Glutamatergic neuron (in vitro differentiated cells): ENCODE measurements around the gene EEPD1. TPM values are rescaled to one million over a fixed set of nuclear protein-coding genes. Genes with fewer than 3 reads are reported as not detected.

Experiments
- DNase-seq: peaks from one replicate; pipeline ENCODE4 v3.0.0; 2022
- H3K27ac Mint-ChIP-seq: one replicate; pipeline ENCODE4 v1.8.0; 2020; ENCODE audit warnings: mild to moderate bottlenecking, mixed read lengths, inconsistent platforms; ENCODE audit not compliant: unreplicated experiment
- H3K27me3 Mint-ChIP-seq: one replicate; pipeline ENCODE4 v1.8.0; 2020; ENCODE audit warnings: mild to moderate bottlenecking, moderate library complexity, mixed read lengths, inconsistent platforms; ENCODE audit not compliant: unreplicated experiment
- H3K36me3 Mint-ChIP-seq: one replicate; pipeline ENCODE4 v1.8.0; 2020; ENCODE audit warnings: mild to moderate bottlenecking, mixed read lengths, inconsistent platforms; ENCODE audit not compliant: unreplicated experiment
- H3K4me1 Mint-ChIP-seq: one replicate; pipeline ENCODE4 v1.8.0; 2020; ENCODE audit warnings: mild to moderate bottlenecking, low read depth, mixed read lengths, inconsistent platforms; ENCODE audit not compliant: unreplicated experiment
- H3K4me3 Mint-ChIP-seq: one replicate; pipeline ENCODE4 v1.8.0; 2020; ENCODE audit warnings: mild to moderate bottlenecking, mixed read lengths, inconsistent platforms; ENCODE audit not compliant: unreplicated experiment
- H3K9me3 Mint-ChIP-seq: one replicate; pipeline ENCODE4 v1.8.0; 2020; ENCODE audit warnings: mild to moderate bottlenecking, moderate library complexity, mixed read lengths, inconsistent platforms; ENCODE audit not compliant: unreplicated experiment
- total RNA-seq: library from RNA; stranded (reverse); fragmentation: NEBNext Ultra II Directional; extraction: Animal tissue kit (Norgen Biotek cat#: 25700); gene quantifications from one replicate; pipeline ENCODE4 v1.2.1, GENCODE V29; 2021; ENCODE audit not compliant: unreplicated experiment
- TF ChIP-seq, protein P1 (sequence below): fragments of 200-600 bp; sonication (generic); IDR thresholded peaks from one replicate; pipeline ENCODE4 v1.5.0; 2021; ENCODE audit not compliant: partially characterized antibody, unreplicated experiment

The EEPD1 gene
- total RNA-seq, 1 donor from 2014 or later: 63.9 TPM

DNA sequence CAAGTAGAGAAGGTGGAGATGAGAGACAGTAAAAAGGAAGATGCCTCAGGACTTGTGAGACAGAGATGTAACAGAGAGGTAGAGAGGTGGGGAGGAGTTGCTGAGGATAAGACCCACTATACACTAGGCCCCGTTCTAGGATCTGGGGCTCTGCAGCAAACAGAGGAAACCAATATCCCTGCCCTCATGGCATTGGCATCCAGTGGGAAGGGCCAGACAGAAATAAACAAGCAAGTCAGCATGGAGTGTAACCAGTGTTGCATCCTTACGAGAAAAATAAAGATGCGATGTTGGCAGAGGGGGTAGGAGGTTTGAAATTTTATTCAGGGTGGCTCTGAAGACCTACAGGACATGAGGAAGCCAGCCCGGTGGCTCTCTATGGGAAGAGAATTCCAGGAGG, 22.0 kb upstream of the EEPD1 start:
- Mint-ChIP-seq H3K27me3 (peaks cover 2% of the 10 kb centered on the region), H3K27ac (peak overlapping the region; percentile 46), H3K4me1 (peaks cover 10% of the 10 kb centered on the region), H3K4me3 (no peak overlapping the region), H3K9me3 (no peaks in the 10 kb centered on the region), H3K36me3 (no peaks in the 10 kb centered on the region)
- no peak for DNase-seq
- TF ChIP-seq, protein P1, sequence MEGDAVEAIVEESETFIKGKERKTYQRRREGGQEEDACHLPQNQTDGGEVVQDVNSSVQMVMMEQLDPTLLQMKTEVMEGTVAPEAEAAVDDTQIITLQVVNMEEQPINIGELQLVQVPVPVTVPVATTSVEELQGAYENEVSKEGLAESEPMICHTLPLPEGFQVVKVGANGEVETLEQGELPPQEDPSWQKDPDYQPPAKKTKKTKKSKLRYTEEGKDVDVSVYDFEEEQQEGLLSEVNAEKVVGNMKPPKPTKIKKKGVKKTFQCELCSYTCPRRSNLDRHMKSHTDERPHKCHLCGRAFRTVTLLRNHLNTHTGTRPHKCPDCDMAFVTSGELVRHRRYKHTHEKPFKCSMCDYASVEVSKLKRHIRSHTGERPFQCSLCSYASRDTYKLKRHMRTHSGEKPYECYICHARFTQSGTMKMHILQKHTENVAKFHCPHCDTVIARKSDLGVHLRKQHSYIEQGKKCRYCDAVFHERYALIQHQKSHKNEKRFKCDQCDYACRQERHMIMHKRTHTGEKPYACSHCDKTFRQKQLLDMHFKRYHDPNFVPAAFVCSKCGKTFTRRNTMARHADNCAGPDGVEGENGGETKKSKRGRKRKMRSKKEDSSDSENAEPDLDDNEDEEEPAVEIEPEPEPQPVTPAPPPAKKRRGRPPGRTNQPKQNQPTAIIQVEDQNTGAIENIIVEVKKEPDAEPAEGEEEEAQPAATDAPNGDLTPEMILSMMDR: no peak

DNA sequence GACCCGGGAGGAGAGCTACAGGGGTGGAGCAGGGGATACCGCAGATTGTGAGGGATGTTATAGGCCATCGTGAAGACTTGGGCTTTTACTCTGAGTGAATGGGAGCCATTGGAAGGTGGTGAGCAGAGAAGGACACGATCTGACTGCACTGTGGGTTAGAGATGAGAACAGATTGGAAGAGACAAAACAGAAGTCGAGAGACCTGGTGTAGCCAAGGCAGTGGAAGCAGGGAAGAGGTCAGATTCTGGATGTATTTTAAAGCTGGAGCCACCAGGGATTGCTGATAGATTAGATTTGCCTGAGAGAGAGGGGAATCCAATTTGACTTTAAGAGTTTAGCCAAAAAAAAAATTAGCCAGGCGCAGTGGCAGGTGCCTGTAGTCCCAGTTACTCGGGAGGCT, 21.6 kb upstream of the EEPD1 start:
- Mint-ChIP-seq H3K36me3 (no peaks in the 10 kb centered on the region), H3K27ac (peak overlapping the region; percentile 20), H3K9me3 (no peaks in the 10 kb centered on the region), H3K4me3 (peak overlapping the region; percentile 0), H3K4me1 (peaks cover 13% of the 10 kb centered on the region), H3K27me3 (peaks cover 2% of the 10 kb centered on the region)
- TF ChIP-seq, protein P1: no peak
- DNase-seq: no peak

DNA sequence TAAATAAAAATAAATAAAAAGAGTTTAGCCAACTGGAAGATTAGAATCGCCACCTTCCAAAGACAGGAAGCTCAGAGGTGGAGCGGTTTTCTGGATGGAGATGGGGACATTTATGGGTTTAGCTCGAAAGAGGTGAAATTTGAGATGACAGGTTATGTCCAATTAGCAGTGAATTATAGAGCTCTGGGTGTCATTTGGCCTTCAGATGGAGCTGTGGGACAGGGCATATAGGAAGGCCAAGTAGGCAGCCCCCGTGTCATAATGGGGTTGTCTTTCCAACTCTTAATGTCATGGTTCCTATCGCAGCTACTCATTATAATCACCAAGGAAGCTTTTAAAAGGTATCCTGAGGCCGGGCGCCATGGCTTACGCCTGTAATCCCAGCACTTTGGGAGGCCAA, 21.0 kb upstream of the EEPD1 start:
- Mint-ChIP-seq H3K36me3 (no peaks in the 10 kb centered on the region), H3K4me1 (peaks cover 18% of the 10 kb centered on the region), H3K27me3 (peaks cover 2% of the 10 kb centered on the region), H3K9me3 (no peaks in the 10 kb centered on the region), H3K4me3 (no peak overlapping the region), H3K27ac (no peak overlapping the region)
- TF ChIP-seq, protein P1: no peak
- DNase-seq: no peak

DNA sequence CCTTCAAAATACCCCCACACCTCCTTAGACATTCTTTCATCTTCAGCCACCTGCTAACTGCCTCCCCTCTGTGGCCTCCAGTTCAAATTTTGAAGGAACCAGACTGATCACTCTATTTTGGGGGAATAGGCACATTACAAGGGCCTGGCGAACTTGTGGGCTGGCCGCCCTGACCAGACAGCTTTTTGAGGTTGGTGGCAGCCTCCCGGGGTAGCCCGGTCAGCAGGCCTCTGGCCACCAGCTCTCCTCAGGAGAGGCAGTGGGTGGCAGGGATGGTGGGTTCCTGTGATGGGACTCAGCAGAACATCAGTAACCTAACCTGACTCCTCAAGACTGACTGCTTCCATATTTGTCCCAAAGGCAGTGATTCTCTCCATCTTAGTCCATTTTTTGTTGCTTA, 17.4 kb upstream of the EEPD1 start:
- no peak for DNase-seq
- Mint-ChIP-seq H3K4me1 (peaks cover 42% of the 10 kb centered on the region), H3K36me3 (no peaks in the 10 kb centered on the region), H3K4me3 (no peak overlapping the region), H3K27me3 (peaks cover 10% of the 10 kb centered on the region), H3K9me3 (peaks cover 12% of the 10 kb centered on the region), H3K27ac (no peak overlapping the region)
- TF ChIP-seq, protein P1: no peak

DNA sequence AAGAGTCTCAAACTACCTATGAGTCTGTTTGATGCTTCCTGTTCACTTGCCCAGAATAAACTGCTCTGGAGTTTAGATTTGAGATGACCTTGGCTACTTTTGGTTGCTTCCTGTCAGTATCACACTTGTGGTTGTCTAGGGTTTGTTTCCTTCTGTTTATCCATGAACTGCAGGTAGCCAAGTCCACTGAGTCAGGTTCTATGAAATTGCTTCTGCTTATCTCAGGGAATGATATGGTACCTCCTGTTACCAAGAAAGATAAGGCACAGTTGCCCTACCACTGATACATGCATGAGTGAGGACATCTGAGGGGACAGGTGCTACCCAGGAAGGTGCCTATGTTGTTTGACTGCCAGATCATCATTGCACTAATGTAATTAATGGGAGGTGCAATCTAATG, 15.8 kb upstream of the EEPD1 start:
- TF ChIP-seq, protein P1: no peak
- Mint-ChIP-seq H3K27ac (peak overlapping the region; percentile 97), H3K4me3 (no peak overlapping the region), H3K4me1 (peaks cover 38% of the 10 kb centered on the region), H3K27me3 (peaks cover 8% of the 10 kb centered on the region), H3K36me3 (no peaks in the 10 kb centered on the region), H3K9me3 (peaks cover 12% of the 10 kb centered on the region)
- DNase-seq: no peak
